ENCODE results near the gene TOP2A. TPM values are rescaled to one million over a fixed set of nuclear protein-coding genes. Genes with fewer than 3 reads are reported as not detected.

Gene TOP2A
- total RNA-seq, 1 experiment from 2014 or later, result 141 TPM

DNA sequence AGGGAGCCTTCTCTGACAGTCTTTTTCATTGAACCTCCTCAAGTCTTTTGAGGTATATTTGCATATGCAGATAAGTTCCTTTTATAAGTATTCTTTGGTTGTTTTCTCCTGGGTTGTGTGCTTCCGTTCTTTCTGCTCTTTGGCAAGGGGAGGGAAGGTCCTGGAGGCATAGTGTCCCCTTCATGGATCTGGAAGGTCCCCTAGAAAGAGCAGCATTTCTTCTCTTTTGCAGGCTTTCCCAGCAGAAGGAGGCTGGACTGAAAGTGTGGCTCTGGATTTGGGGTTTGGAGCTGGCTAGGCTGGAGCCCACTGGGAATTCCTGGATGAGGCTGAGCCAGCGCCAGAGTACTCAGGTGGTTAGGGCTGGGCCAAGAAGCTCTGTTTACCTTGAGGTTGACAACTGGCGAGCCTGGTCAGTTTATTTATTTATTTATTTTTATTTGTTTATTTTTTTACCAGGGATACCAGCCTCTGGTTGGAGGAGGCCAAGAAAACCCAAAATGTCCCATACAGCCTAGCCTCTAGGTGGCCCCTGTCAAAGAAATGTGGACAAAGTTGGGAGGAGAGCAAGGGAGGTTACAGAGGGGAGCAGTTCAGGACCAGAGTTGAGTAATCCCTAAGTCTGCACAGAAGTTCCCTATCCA, 5.4 kb upstream of the TOP2A start:
- no peaks in the 10 kb centered on the region for H3K27me3 ChIP-seq (ENCODE audit: insufficient read depth, low read length)
- ATAC-seq (peak; percentile 95), DNase-seq (ENCODE audit: low read depth, low spot score) (peak; percentile 38)
- POLR2A ChIA-PET, result no interaction called here
- H3K27ac ChIP-seq (ENCODE audit: low read depth, low read length), result no peak overlapping the region
- no peaks in the 10 kb centered on the region for H4K20me1 ChIP-seq (ENCODE audit: insufficient read depth)
- H3K4me2 ChIP-seq (ENCODE audit: low read length), result peak overlapping the region; percentile 29; the same call in 1 of the 2 replicates
- no peak overlapping the region for H3K4me3 ChIP-seq (replicated peaks in 1 of 2; ENCODE audit: low read depth in 1 of 2, low read length in 2 of 2)
- CTCF ChIA-PET, result interaction anchor here (0.8 to 2.1 kb wide), 4 partner anchors 18 to 137 kb away, joined by 3 to 9 read pairs (median 5); no protein-coding TSS in a partner anchor
- H3K9me3 ChIP-seq (ENCODE audit: control insufficient read depth in 1 of 2, insufficient read depth in 1 of 2, low read depth in 1 of 2, low read length in 2 of 2), result no peaks in the 10 kb centered on the region
- RAD21 ChIA-PET (ENCODE audit: low non-redundant PET in 1 of 2, low total read pairs in 2 of 2, uncharacterized antibody in 2 of 2, unreplicated experiment in 2 of 2), result interaction anchor here (0.5 to 0.8 kb wide), 2 partner anchors 110 kb away, joined by 3 to 5 read pairs; no protein-coding TSS in a partner anchor
- H3K36me3 ChIP-seq (ENCODE audit: control insufficient read depth in 1 of 2, insufficient read depth in 2 of 2, low read length in 2 of 2), result no peaks in the 10 kb centered on the region
- peaks cover 8 to 23% of the 10 kb centered on the region in 2 experiments; a peak in 3 of 4 replicates for H3K4me1 ChIP-seq (ENCODE audit: control insufficient read depth in 1 of 2, insufficient read depth in 2 of 2, low read length in 2 of 2)
- no peaks in the 10 kb centered on the region for H3K79me2 ChIP-seq (ENCODE audit: insufficient read depth, low read length)
- intact Hi-C loops (cut with micrococcal nuclease), result no loop called here
- no peak overlapping the region for H3K9ac ChIP-seq (ENCODE audit: low read length)
- TF ChIP-seq EZH2 (IDR thresholded peaks at IDR 0.05) (no peak), CEBPB (IDR thresholded peaks at IDR 0.05; ENCODE audit: low read depth) (no peak), YY1 (IDR thresholded peaks at IDR 0.05; ENCODE audit: extremely low read depth, insufficient replicate concordance, low read depth, low read length) (no peak), EGR1 (IDR thresholded peaks at IDR 0.05; ENCODE audit: low read depth) (no peak), JUND (IDR thresholded peaks at IDR 0.05) (0 out of 2 replicates have a peak, but pooled peaks have one; percentile 15), RAD21 (IDR thresholded peaks at IDR 0.05; ENCODE audit: low read depth) (peak; percentile 21; the same call in 1 of the 2 replicates), SRF (IDR thresholded peaks at IDR 0.05; ENCODE audit: low read depth) (no peak), ZFX (IDR thresholded peaks at IDR 0.05) (no peak), CBX3 (IDR thresholded peaks at IDR 0.05; ENCODE audit: low read depth) (0 out of 2 replicates have a peak, but pooled peaks have one; percentile 21), SP1 (IDR thresholded peaks at IDR 0.05; ENCODE audit: low read depth) (peak; percentile 73)
- TF ChIP-seq, protein P1, sequence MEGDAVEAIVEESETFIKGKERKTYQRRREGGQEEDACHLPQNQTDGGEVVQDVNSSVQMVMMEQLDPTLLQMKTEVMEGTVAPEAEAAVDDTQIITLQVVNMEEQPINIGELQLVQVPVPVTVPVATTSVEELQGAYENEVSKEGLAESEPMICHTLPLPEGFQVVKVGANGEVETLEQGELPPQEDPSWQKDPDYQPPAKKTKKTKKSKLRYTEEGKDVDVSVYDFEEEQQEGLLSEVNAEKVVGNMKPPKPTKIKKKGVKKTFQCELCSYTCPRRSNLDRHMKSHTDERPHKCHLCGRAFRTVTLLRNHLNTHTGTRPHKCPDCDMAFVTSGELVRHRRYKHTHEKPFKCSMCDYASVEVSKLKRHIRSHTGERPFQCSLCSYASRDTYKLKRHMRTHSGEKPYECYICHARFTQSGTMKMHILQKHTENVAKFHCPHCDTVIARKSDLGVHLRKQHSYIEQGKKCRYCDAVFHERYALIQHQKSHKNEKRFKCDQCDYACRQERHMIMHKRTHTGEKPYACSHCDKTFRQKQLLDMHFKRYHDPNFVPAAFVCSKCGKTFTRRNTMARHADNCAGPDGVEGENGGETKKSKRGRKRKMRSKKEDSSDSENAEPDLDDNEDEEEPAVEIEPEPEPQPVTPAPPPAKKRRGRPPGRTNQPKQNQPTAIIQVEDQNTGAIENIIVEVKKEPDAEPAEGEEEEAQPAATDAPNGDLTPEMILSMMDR (IDR thresholded peaks at IDR 0.05 in 2 of 3, conservative IDR thresholded peaks at IDR 0.05 in 1 of 3; ENCODE audit: borderline replicate concordance in 1 of 3, insufficient read depth in 1 of 3, low read depth in 2 of 3, low read length in 2 of 3), result peak; percentile 26 to 52 (median 36); a peak in 5 of 6 replicates
- no TSS peak for BruUV-seq (replicated peaks)
- H2AFZ ChIP-seq (ENCODE audit: low read depth, low read length, poor library complexity, severe bottlenecking), result peak overlapping the region; percentile 91
- no peaks in the 10 kb centered on the region for H3K9me2 ChIP-seq (ENCODE audit: insufficient read depth)
